Neural progenitor cell (in vitro differentiated cells): Measurements from ENCODE around the gene SLC24A4. TPM values are rescaled to one million over a fixed set of nuclear protein-coding genes. Genes with fewer than 3 reads are reported as not detected.

Source experiments
- DNase-seq: peaks from one replicate; pipeline ENCODE4 v3.0.0-alpha.2; 2016; ENCODE audit warnings: low spot score
- H2AFZ ChIP-seq: fragments of 200-600 bp; sonication (generic); replicated peaks from 2 replicates; pipeline ENCODE4 v1.6.1; 2016; ENCODE audit warnings: antibody characterized with exemption
- H3F3A ChIP-seq: fragments of 200-600 bp; sonication (generic); 2 replicates; pipeline ENCODE4 v1.6.1; 2016; ENCODE audit warnings: antibody characterized with exemption, low read depth
- H3K27ac ChIP-seq: fragments of 200-600 bp; sonication (generic); 2 replicates; pipeline ENCODE4 v1.5.1; 2016; ENCODE audit warnings: mild to moderate bottlenecking
- H3K27me3 ChIP-seq: fragments of 200-600 bp; sonication (generic); 2 replicates; pipeline ENCODE4 v1.6.1; 2016; ENCODE audit warnings: mild to moderate bottlenecking, moderate library complexity
- H3K36me3 ChIP-seq: fragments of 200-600 bp; sonication (generic); 2 replicates; pipeline ENCODE4 v1.5.1; 2016
- H3K4me1 ChIP-seq: fragments of 200-600 bp; sonication (generic); 2 replicates; pipeline ENCODE4 v1.6.1; 2016; ENCODE audit warnings: mixed run types
- H3K4me2 ChIP-seq: fragments of 200-600 bp; sonication (generic); 2 replicates; pipeline ENCODE4 v1.6.1; 2016
- H3K4me3 ChIP-seq: fragments of 200-600 bp; sonication (generic); 2 replicates; pipeline ENCODE4 v1.5.1; 2016
- H3K79me2 ChIP-seq: fragments of 200-600 bp; sonication (generic); 2 replicates; pipeline ENCODE4 v1.6.1; 2016; ENCODE audit warnings: low read depth
- H3K9ac ChIP-seq: fragments of 200-600 bp; sonication (generic); 2 replicates; pipeline ENCODE4 v1.6.1; 2016
- H3K9me3 ChIP-seq: fragments of 200-600 bp; sonication (generic); 2 replicates; pipeline ENCODE4 v1.5.1; 2016; ENCODE audit warnings: low read depth
- H4K20me1 ChIP-seq: fragments of 200-600 bp; sonication (generic); 2 replicates; pipeline ENCODE4 v1.6.1; 2016; ENCODE audit warnings: low read depth
- H3K27ac Mint-ChIP-seq: 3 replicates; pipeline ENCODE4 v1.8.0; 2021; ENCODE audit warnings: mixed read lengths
- H3K27me3 Mint-ChIP-seq: 2 replicates; pipeline ENCODE4 v1.8.0; 2022; ENCODE audit warnings: low read depth, mild to moderate bottlenecking, inconsistent platforms, moderate library complexity, mixed read lengths; ENCODE audit not compliant: insufficient read depth
- H3K36me3 Mint-ChIP-seq: 3 replicates; pipeline ENCODE4 v1.8.0; 2021; ENCODE audit warnings: mixed read lengths
- H3K4me1 Mint-ChIP-seq: 3 replicates; pipeline ENCODE4 v1.8.0; 2021; ENCODE audit warnings: mixed read lengths
- H3K4me3 Mint-ChIP-seq: 3 replicates; pipeline ENCODE4 v1.8.0; 2021; ENCODE audit warnings: mild to moderate bottlenecking, moderate library complexity, mixed read lengths
- H3K9me3 Mint-ChIP-seq: 3 replicates; pipeline ENCODE4 v1.8.0; 2020; ENCODE audit warnings: mixed read lengths
- EZH2 ChIP-seq: fragments of 200-600 bp; sonication (generic); IDR thresholded peaks from 2 replicates; pipeline ENCODE4 v1.6.1; 2017; ENCODE audit warnings: antibody characterized with exemption, mild to moderate bottlenecking, moderate library complexity
- EZH2phosphoT487 ChIP-seq: fragments of 200-600 bp; sonication (generic); IDR thresholded peaks from 2 replicates; pipeline ENCODE4 v1.6.1; 2017; ENCODE audit warnings: antibody characterized with exemption
- total RNA-seq: library from RNA; depleted of rRNA; stranded (reverse); fragments of >200 nt; gene quantifications from 2 replicates; pipeline ENCODE4 v1.2.3, GENCODE V29; 2015; ENCODE audit warnings: low replicate concordance
- TF ChIP-seq, protein P1 (sequence below): fragments of 200-600 bp; sonication (generic); IDR thresholded peaks from 2 replicates; pipeline ENCODE4 v1.5.1; 2017; ENCODE audit warnings: antibody characterized with exemption, mild to moderate bottlenecking

Gene SLC24A4
- total RNA-seq, 1 donor from 2014 or later: 0.73 TPM

DNA sequence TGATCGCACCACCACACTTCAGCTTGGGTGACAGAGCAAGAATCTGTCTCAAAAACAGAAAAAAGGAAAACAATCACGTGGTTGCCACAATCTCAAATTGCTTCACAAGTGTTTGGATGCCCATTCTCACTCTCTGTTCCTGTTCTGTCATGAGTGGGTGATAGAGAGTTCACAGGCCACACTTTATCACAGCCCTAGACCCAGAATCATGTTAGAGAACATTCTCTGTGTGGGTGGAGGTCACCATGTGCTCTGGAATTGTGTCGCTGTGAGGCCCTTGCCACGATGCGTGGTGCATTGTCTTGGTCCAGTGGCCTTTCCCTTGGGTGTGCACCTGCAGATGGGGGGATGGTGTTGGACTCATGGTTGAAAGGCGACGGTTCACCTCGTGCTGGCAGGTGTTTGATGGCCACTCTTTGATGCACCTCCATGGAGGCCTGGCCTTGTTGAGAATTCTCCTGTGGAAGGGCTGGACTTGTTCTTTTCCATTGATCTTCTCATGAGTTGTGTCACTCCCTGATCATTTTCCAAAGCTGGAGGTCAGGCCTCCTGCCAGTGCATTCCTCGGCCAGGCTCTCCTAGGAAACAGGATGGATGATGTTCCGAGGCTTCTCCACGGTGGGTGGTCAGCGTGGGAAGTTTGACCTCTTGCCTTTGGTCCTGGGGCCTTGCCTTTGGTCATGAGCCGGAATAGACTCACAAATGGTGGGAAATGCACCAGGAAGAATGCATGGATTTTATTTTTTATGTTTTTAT is 91.9 kb downstream of the SLC24A4 start:
- DNase-seq: no peak
- Histone ChIP-seq H3K27me3 (no peaks in the 10 kb centered on the region), H3K4me2 (no peak overlapping the region), H3F3A (no peaks in the 10 kb centered on the region), H3K9ac (no peak overlapping the region), H3K4me1 (no peaks in the 10 kb centered on the region), H4K20me1 (no peaks in the 10 kb centered on the region), H3K9me3 (no peaks in the 10 kb centered on the region), H3K4me3 (no peak overlapping the region), H3K79me2 (no peaks in the 10 kb centered on the region), H3K27ac (no peak overlapping the region), H3K36me3 (no peaks in the 10 kb centered on the region), H2AFZ (no peak overlapping the region)
- peaks cover 25% of the 10 kb centered on the region for H3K4me1 Mint-ChIP-seq
- H3K27me3 Mint-ChIP-seq: peaks cover 9% of the 10 kb centered on the region
- no peaks in the 10 kb centered on the region for H3K36me3 Mint-ChIP-seq
- peaks cover 3% of the 10 kb centered on the region for H3K9me3 Mint-ChIP-seq
- no peak overlapping the region for H3K4me3 Mint-ChIP-seq
- TF ChIP-seq, protein P1, sequence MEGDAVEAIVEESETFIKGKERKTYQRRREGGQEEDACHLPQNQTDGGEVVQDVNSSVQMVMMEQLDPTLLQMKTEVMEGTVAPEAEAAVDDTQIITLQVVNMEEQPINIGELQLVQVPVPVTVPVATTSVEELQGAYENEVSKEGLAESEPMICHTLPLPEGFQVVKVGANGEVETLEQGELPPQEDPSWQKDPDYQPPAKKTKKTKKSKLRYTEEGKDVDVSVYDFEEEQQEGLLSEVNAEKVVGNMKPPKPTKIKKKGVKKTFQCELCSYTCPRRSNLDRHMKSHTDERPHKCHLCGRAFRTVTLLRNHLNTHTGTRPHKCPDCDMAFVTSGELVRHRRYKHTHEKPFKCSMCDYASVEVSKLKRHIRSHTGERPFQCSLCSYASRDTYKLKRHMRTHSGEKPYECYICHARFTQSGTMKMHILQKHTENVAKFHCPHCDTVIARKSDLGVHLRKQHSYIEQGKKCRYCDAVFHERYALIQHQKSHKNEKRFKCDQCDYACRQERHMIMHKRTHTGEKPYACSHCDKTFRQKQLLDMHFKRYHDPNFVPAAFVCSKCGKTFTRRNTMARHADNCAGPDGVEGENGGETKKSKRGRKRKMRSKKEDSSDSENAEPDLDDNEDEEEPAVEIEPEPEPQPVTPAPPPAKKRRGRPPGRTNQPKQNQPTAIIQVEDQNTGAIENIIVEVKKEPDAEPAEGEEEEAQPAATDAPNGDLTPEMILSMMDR: no peak
- H3K27ac Mint-ChIP-seq: peak overlapping the region; percentile 46

DNA sequence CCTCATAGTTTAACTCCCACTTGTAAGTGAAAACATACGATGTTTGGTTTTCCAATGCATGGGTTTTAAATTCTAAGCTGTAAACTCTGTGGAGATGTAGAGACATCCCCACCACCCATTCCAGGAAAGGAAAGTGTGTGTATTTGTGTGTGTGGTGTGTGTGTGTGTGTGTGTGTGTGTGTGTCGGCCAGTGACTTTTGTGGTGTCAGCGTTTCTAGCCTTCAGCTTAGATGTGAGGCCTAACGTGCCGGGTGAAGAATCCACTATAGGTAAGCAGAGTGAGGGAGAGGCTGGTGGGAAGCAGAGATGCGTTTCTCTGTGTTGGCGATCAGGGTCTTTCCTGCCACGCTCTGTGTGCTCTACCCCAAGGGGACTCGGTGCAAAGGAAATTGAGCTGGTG is 93.0 kb downstream of the SLC24A4 start:
- H4K20me1 ChIP-seq: no peaks in the 10 kb centered on the region
- H3K9ac ChIP-seq: no peak overlapping the region
- peaks cover 8% of the 10 kb centered on the region for H3K27me3 Mint-ChIP-seq
- no peak overlapping the region for H3K4me3 ChIP-seq
- H3K4me1 ChIP-seq: no peaks in the 10 kb centered on the region
- no peak overlapping the region for H2AFZ ChIP-seq
- no peak overlapping the region for H3K4me3 Mint-ChIP-seq
- TF ChIP-seq EZH2phosphoT487 (no peak), EZH2 (no peak)
- TF ChIP-seq, protein P1: no peak
- no peaks in the 10 kb centered on the region for H3F3A ChIP-seq
- H3K4me2 ChIP-seq: no peak overlapping the region
- H3K79me2 ChIP-seq: no peaks in the 10 kb centered on the region
- peak overlapping the region; percentile 51 for H3K27ac Mint-ChIP-seq
- no peaks in the 10 kb centered on the region for H3K9me3 ChIP-seq
- peaks cover 3% of the 10 kb centered on the region for H3K9me3 Mint-ChIP-seq
- H3K36me3 Mint-ChIP-seq: no peaks in the 10 kb centered on the region
- no peaks in the 10 kb centered on the region for H3K36me3 ChIP-seq
- DNase-seq: no peak
- H3K4me1 Mint-ChIP-seq: peaks cover 25% of the 10 kb centered on the region
- no peak overlapping the region for H3K27ac ChIP-seq
- no peaks in the 10 kb centered on the region for H3K27me3 ChIP-seq

DNA sequence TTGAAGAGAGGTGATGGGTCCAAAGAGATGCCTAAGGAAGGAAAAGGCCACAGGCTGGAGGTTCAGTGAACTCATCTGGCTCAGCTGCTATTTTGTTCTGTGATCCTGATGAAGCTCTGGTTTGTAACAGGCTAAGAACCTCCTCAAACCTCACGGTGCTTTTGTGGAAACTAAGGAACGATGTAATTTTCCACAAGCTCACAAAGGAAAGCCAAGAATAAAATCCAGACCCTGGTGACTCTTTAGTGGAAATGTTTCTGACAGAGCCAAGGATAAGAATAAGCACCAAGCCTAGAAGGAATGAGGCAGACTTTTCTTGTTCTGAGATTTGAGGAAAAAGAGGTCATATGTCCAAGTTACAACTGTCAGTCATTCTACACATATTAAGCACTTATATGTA is 93.6 kb downstream of the SLC24A4 start:
- H3K4me3 Mint-ChIP-seq: no peak overlapping the region
- Histone ChIP-seq H3K4me2 (no peak overlapping the region), H3K27me3 (no peaks in the 10 kb centered on the region), H2AFZ (no peak overlapping the region), H3F3A (no peaks in the 10 kb centered on the region), H3K4me3 (no peak overlapping the region), H3K36me3 (no peaks in the 10 kb centered on the region), H3K9ac (no peak overlapping the region), H3K9me3 (no peaks in the 10 kb centered on the region), H3K27ac (no peak overlapping the region), H3K4me1 (no peaks in the 10 kb centered on the region), H4K20me1 (no peaks in the 10 kb centered on the region), H3K79me2 (no peaks in the 10 kb centered on the region)
- no peak for TF ChIP-seq EZH2
- TF ChIP-seq, protein P1: no peak
- no peak overlapping the region for H3K27ac Mint-ChIP-seq
- peaks cover 4% of the 10 kb centered on the region for H3K27me3 Mint-ChIP-seq
- H3K36me3 Mint-ChIP-seq: no peaks in the 10 kb centered on the region
- peaks cover 3% of the 10 kb centered on the region for H3K9me3 Mint-ChIP-seq
- no peak for DNase-seq
- peaks cover 21% of the 10 kb centered on the region for H3K4me1 Mint-ChIP-seq
